ENCODE measurements around the gene C3orf20. TPM values are rescaled to one million over a fixed set of nuclear protein-coding genes. Genes with fewer than 3 reads are reported as not detected.

C3orf20 gene
- total and polyA plus RNA-seq, 2 of the 4 experiments (the other 2 are of a cell fraction), result not detected

- Histone ChIP-seq H3K9ac (ENCODE audit: low read depth, low read length) (no peak overlapping the region), H3K9me3 (ENCODE audit: control insufficient read depth, insufficient read depth, low read length) (no peaks in the 10 kb centered on the region), H3K56ac (ENCODE audit: extremely low read depth, insufficient read depth, low read length) (no peak overlapping the region), H3K9me1 (ENCODE audit: insufficient read depth, low read length) (no peaks in the 10 kb centered on the region), H4K91ac (ENCODE audit: insufficient read depth, low read depth, low read length) (no peak overlapping the region), H3K36me3 (ENCODE audit: control insufficient read depth, insufficient read depth, low read length) (no peaks in the 10 kb centered on the region), H3K79me1 (ENCODE audit: low read depth in 1 of 2, low read length in 2 of 2) (no peaks in the 10 kb centered on the region), H3K18ac (ENCODE audit: low read depth, low read length) (no peak overlapping the region), H2BK120ac (ENCODE audit: low read depth, low read length) (no peak overlapping the region), H3K4ac (ENCODE audit: low read depth, low read length) (no peak overlapping the region), H4K5ac (ENCODE audit: low read depth, low read length) (no peak overlapping the region), H3K27me3 (ENCODE audit: control insufficient read depth, insufficient read depth, low read length) (peaks cover 27% of the 10 kb centered on the region), H2AK5ac (ENCODE audit: low read depth, low read length) (no peak overlapping the region), H2BK5ac (ENCODE audit: low read depth, low read length, poor library complexity, severe bottlenecking) (no peak overlapping the region), H2BK15ac (ENCODE audit: low read depth, low read length) (no peak overlapping the region), H3K27ac (ENCODE audit: insufficient read depth, low read length) (no peak overlapping the region), H3K4me1 (ENCODE audit: control insufficient read depth, insufficient read depth, low read length) (no peaks in the 10 kb centered on the region), H2BK20ac (ENCODE audit: low read depth, low read length) (no peak overlapping the region), H3K4me2 (ENCODE audit: low read depth, low read length) (no peak overlapping the region), H3K14ac (replicated peaks; ENCODE audit: low read depth, low read length) (no peak overlapping the region), H4K8ac (ENCODE audit: low read depth in 2 of 2, low read length in 2 of 2) (no peak overlapping the region), H4K20me1 (ENCODE audit: insufficient read depth, low read length) (no peaks in the 10 kb centered on the region), H2AFZ (replicated peaks; ENCODE audit: low read length, poor library complexity) (no peak overlapping the region), H2AK9ac (replicated peaks; ENCODE audit: low read depth, low read length, poor library complexity) (no peak overlapping the region), H3K4me3 (ENCODE audit: insufficient read depth, low read depth, low read length) (no peak overlapping the region), H3K23ac (ENCODE audit: low read depth, low read length) (no peak overlapping the region)
- TF ChIP-seq CHD1 (IDR thresholded peaks at IDR 0.05; ENCODE audit: low read depth, low read length), result no peak
- CTCF ChIA-PET, result no interaction called here
- DNase-seq (no peak), ATAC-seq (ENCODE audit: low read depth) (no peak; the same call in 1 of the 2 replicates)
- POLR2A ChIA-PET (ENCODE audit: unreplicated experiment), result no interaction called here
- dilution Hi-C loops (cut with HindIII; ENCODE audit: low sequenced_read_pairs, unreplicated experiment) (no loop called here), intact Hi-C loops (cut with micrococcal nuclease) (no loop called here), in situ Hi-C loops (cut with MboI; ENCODE audit: low sequenced_read_pairs) (no loop called here)
- 49% methylated on average over 4 of the region's 13 CpGs; no CpG with 5 or more reads in 1 of the 2 experiments for WGBS, 2 experiments (ENCODE audit: extremely low coverage in 2 of 2, insufficient read length in 1 of 2)
- BruUV-seq (replicated peaks), result no TSS peak
These were observed 128.4 kb downstream of the C3orf20 start for GRCh38 chr3:14803101-14803980.
